ENCODE measurements around the gene FAM234B. TPM values are rescaled to one million over a fixed set of nuclear protein-coding genes. Genes with fewer than 3 reads are reported as not detected.

The FAM234B gene
- total and polyA plus RNA-seq, 12 donors = 0.64 to 9.9 (median 6.8) TPM

DNA sequence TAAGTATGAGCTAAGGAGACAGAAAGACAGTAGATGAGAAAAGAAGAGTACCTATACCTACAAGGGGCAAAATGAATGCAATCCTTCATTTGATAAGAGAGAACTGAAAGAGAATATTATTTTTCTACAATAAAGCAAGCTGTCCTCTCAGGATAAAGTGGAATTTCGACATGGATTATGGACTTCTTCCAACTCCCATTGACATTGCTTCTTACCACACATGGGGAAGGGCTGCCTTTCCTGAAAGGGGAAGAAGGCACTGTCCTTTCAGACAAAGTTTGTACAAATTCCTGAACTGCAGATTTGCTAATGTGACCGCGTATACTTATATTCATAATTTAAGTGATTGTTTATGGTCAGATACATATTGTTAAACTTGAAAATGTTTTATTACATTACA lies 39.8 kb upstream of the FAM234B start:
- Histone ChIP-seq H3K27ac (no peak overlapping the region), H3K4me1 (replicated peaks in 1 of 2) (peaks cover 0 to 7% of the 10 kb centered on the region in 2 donors), H3K4me3 (no peak overlapping the region), H3K36me3 (replicated peaks in 1 of 2) (no peaks in the 10 kb centered on the region), H3K27me3 (no peaks in the 10 kb centered on the region), H3K9me3 (replicated peaks in 1 of 3) (no peaks in the 10 kb centered on the region)
- DNase-seq = no peak
- intact Hi-C loops (cut with DNase I) = no loop called here
- 71 to 76% (median 73%) methylated on average over 3 of the region's 3 CpGs for WGBS, 4 donors
- TF ChIP-seq, protein P1, sequence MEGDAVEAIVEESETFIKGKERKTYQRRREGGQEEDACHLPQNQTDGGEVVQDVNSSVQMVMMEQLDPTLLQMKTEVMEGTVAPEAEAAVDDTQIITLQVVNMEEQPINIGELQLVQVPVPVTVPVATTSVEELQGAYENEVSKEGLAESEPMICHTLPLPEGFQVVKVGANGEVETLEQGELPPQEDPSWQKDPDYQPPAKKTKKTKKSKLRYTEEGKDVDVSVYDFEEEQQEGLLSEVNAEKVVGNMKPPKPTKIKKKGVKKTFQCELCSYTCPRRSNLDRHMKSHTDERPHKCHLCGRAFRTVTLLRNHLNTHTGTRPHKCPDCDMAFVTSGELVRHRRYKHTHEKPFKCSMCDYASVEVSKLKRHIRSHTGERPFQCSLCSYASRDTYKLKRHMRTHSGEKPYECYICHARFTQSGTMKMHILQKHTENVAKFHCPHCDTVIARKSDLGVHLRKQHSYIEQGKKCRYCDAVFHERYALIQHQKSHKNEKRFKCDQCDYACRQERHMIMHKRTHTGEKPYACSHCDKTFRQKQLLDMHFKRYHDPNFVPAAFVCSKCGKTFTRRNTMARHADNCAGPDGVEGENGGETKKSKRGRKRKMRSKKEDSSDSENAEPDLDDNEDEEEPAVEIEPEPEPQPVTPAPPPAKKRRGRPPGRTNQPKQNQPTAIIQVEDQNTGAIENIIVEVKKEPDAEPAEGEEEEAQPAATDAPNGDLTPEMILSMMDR (IDR thresholded peaks at IDR 0.05) = no peak
- no peak for TF ChIP-seq POLR2A (IDR thresholded peaks at IDR 0.05)

DNA sequence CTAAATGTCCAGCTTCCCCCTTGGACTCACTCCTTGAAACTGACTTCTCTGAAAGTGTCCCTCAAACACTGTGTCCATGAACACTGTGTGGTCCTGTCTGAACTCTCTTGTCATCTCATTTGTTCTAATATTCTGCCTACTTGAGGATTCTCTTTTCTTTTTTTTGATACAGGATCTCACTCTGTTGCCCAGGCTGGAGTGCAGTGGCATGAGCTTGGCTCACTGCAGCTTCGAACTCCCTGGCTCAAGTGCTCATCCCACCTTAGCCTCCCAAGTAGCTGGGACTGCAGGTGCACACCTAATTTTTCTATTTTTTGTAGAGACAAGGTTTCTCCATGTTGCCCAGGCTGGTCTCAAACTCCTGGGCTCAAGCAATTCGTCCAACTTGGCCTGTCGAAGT lies 39.2 kb upstream of the FAM234B start:
- intact Hi-C loops (cut with DNase I) = no loop called here
- H3K9me3 ChIP-seq (replicated peaks in 1 of 3) = no peaks in the 10 kb centered on the region
- H3K36me3 ChIP-seq (replicated peaks in 1 of 2) = no peaks in the 10 kb centered on the region
- TF ChIP-seq, protein P1 (IDR thresholded peaks at IDR 0.05) = no peak
- TF ChIP-seq POLR2A (IDR thresholded peaks at IDR 0.05) = no peak
- no peak overlapping the region for H3K27ac ChIP-seq
- H3K4me3 ChIP-seq = no peak overlapping the region
- 62 to 79% (median 76%) methylated on average over 3 of the region's 3 CpGs for whole genome bisulfite sequencing, 4 donors
- peaks cover 0 to 7% of the 10 kb centered on the region in 2 donors for H3K4me1 ChIP-seq (replicated peaks in 1 of 2)
- DNase-seq = no peak
- H3K27me3 ChIP-seq = no peaks in the 10 kb centered on the region

DNA sequence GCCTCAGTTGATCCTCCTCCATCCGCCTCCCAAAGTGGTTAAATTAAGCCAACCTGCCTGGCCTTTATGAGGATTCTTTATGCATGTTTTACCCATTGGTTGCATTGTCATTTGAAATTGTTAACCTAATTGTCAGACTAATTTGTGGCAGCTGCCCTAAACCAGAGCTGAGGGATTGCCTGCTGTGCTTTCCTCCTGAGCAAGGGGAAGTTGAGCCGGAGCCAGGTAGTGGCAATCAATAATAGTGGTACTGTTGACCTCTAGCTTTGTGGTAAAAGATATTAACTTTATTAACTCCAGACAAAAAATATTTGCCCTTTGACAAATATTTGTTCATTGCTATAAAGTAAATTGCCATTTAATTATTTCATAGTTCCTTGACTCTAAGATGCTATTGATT lies 38.5 kb upstream of the FAM234B start:
- WGBS, 4 donors = 93 to 96% (median 95%) methylated on average over 2 of the region's 2 CpGs
- TF ChIP-seq, protein P1 (IDR thresholded peaks at IDR 0.05) = no peak
- TF ChIP-seq POLR2A (IDR thresholded peaks at IDR 0.05) = no peak
- no peaks in the 10 kb centered on the region for H3K36me3 ChIP-seq (replicated peaks in 1 of 2)
- intact Hi-C loops (cut with DNase I) = no loop called here
- no peak overlapping the region for H3K27ac ChIP-seq
- H3K27me3 ChIP-seq = no peaks in the 10 kb centered on the region
- no peak overlapping the region for H3K4me3 ChIP-seq
- no peaks in the 10 kb centered on the region for H3K9me3 ChIP-seq (replicated peaks in 1 of 3)
- DNase-seq = no peak
- H3K4me1 ChIP-seq (replicated peaks in 1 of 2) = peaks cover 0 to 7% of the 10 kb centered on the region in 2 donors

DNA sequence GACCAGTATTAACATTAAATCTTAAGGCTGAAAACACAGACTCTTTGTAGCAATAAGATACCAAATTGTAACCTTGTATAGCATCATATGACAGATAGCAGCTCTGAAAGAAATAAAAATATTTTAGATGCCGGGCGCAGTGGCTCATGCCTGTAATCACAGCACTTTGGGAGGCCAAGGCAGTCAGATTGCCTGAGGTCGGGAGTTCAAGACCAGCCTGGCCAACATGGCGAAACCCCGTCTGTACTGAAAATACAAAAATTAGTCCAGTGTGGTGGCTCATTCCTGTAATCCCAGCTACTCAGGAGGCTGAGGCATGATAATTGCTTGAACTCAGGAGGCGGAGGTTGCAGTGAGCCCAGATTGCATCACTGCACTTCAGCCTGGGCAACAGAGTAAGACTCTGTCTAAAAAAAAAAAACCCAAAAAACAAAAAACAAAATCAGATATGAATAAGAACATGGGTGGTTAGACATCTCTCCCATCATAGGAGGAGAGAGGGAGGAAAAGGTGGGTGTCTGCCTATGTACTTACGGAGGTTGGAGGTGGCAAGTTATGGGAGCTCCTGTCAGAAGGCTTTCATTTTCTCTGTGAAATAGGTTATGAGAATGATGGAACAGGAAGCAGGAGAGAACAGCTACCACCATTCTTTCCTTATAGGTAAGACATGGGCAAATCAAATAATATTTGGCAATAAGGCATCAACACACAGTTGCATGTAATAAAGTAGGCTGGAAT lies 36.5 kb upstream of the FAM234B start:
- no peaks in the 10 kb centered on the region for H3K9me3 ChIP-seq (replicated peaks in 1 of 3)
- intact Hi-C loops (cut with DNase I) = no loop called here

More for the DNA sequence above, 36.5 kb upstream of the FAM234B start:
- 82 to 93% (median 86%) methylated on average over 7 of the region's 7 CpGs for WGBS, 4 donors
- TF ChIP-seq POLR2A (IDR thresholded peaks at IDR 0.05) = no peak
- TF ChIP-seq, protein P1 (IDR thresholded peaks at IDR 0.05) = no peak
- Histone ChIP-seq H3K27ac (no peak overlapping the region), H3K4me3 (no peak overlapping the region), H3K36me3 (replicated peaks in 1 of 2) (no peaks in the 10 kb centered on the region), H3K4me1 (replicated peaks in 1 of 2) (no peaks in the 10 kb centered on the region), H3K27me3 (no peaks in the 10 kb centered on the region)
- DNase-seq = no peak
